ENCODE results near the gene SEMA3C.

DNA sequence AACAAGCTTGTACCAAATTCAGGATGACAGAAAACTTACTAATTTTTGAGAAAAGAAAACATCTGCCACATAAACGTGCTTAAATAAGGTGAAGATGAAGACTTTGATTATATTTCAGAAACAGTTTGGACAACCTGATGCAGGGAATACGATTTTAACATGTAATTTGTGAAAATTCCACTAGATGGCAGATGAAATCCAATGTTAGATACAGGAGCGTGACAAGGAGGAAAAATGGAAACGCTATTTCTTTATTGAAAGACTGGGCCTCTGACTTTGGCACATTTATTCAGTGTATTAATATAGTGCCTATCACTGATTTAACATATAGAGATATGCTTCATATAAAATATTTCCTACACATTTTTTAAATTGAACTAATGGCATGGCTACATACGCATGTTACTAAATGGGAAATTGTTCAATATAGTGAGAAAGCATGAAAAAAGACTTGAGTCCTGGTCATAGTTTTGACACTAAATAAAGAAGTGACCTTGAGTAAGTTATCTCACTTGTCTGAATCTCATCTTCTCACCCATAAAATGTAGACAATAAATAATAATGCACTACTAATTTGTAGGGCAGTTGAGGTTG is 219.7 kb downstream of the SEMA3C start:
- TF ChIP-seq, protein P1, sequence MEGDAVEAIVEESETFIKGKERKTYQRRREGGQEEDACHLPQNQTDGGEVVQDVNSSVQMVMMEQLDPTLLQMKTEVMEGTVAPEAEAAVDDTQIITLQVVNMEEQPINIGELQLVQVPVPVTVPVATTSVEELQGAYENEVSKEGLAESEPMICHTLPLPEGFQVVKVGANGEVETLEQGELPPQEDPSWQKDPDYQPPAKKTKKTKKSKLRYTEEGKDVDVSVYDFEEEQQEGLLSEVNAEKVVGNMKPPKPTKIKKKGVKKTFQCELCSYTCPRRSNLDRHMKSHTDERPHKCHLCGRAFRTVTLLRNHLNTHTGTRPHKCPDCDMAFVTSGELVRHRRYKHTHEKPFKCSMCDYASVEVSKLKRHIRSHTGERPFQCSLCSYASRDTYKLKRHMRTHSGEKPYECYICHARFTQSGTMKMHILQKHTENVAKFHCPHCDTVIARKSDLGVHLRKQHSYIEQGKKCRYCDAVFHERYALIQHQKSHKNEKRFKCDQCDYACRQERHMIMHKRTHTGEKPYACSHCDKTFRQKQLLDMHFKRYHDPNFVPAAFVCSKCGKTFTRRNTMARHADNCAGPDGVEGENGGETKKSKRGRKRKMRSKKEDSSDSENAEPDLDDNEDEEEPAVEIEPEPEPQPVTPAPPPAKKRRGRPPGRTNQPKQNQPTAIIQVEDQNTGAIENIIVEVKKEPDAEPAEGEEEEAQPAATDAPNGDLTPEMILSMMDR (IDR thresholded peaks at IDR 0.05): peak; percentile 46 to 73 (median 64)
- TF ChIP-seq EP300 (IDR thresholded peaks at IDR 0.05) (no peak), POLR2AphosphoS5 (IDR thresholded peaks at IDR 0.05) (no peak)

Data from sigmoid colon (tissue), 4 donors.